GM20431 (cell line): ENCODE data around the gene UNC13B.

Source experiments
- in situ Hi-C: fragments of 300-500 bp; cut with MseI, MboI; formaldehyde crosslinking; loops from one replicate; pipeline ENCODE4 v1.15.0; 2020; ENCODE audit warnings: low sequenced_read_pairs; ENCODE audit not compliant: unreplicated experiment

The UNC13B gene

GRCh38 chr9:35353731-35354365 lies 192.0 kb downstream of the UNC13B start:
- in situ Hi-C loops: no loop called here

- in situ Hi-C loops: no loop called here
These were observed 194.1 kb downstream of the UNC13B start for GRCh38 chr9:35355939-35356338.

- in situ Hi-C loops: no loop called here
These were observed 195.3 kb downstream of the UNC13B start for GRCh38 chr9:35357116-35357515.

- in situ Hi-C loops: no loop called here
These were observed 196.0 kb downstream of the UNC13B start for GRCh38 chr9:35357826-35358225.

GRCh38 chr9:35364817-35365585 lies 203.2 kb downstream of the UNC13B start:
- in situ Hi-C loops: no loop called here

- in situ Hi-C loops: no loop called here
These were observed 204.8 kb downstream of the UNC13B start for GRCh38 chr9:35366627-35367026.

GRCh38 chr9:35367451-35367850 lies 205.6 kb downstream of the UNC13B start:
- in situ Hi-C loops: no loop called here

- in situ Hi-C loops: no loop called here
These were observed 208.4 kb downstream of the UNC13B start for GRCh38 chr9:35370241-35370640.

GRCh38 chr9:35374436-35374835 lies 212.6 kb downstream of the UNC13B start:
- in situ Hi-C loops: no loop called here

GRCh38 chr9:35374910-35375309 lies 213.1 kb downstream of the UNC13B start:
- in situ Hi-C loops: no loop called here

- in situ Hi-C loops: no loop called here
These were observed 218.2 kb downstream of the UNC13B start for GRCh38 chr9:35380039-35380438.

GRCh38 chr9:35380619-35381018 lies 218.8 kb downstream of the UNC13B start:
- in situ Hi-C loops: no loop called here

GRCh38 chr9:35385042-35385441 lies 223.2 kb downstream of the UNC13B start:
- in situ Hi-C loops: no loop called here

GRCh38 chr9:35395076-35395705 lies 233.4 kb downstream of the UNC13B start:
- in situ Hi-C loops: no loop called here

- in situ Hi-C loops: no loop called here
These were observed 233.9 kb downstream of the UNC13B start for GRCh38 chr9:35395706-35396101.

- in situ Hi-C loops: no loop called here
These were observed 234.9 kb downstream of the UNC13B start for GRCh38 chr9:35396560-35397215.

- in situ Hi-C loops: no loop called here
These were observed 235.4 kb downstream of the UNC13B start for GRCh38 chr9:35397216-35397698.

- in situ Hi-C loops: no loop called here
These were observed 236.1 kb downstream of the UNC13B start for GRCh38 chr9:35397923-35398322.

- in situ Hi-C loops: no loop called here
These were observed 237.0 kb downstream of the UNC13B start for GRCh38 chr9:35398651-35399335.

- in situ Hi-C loops: no loop called here
These were observed 243.1 kb downstream of the UNC13B start for GRCh38 chr9:35404865-35405264.
